ENCODE measurements around the gene CHST12.

- TF ChIP-seq CTCF (IDR thresholded peaks at IDR 0.05) (no peak), ZFX (IDR thresholded peaks at IDR 0.05; ENCODE audit: borderline replicate concordance) (no peak)
Measured at GRCh38 chr7:2373124-2373556, 30.3 kb upstream of the CHST12 start.

Data from 22Rv1 (cell line).